SIG-M5 treated with dmso at 0.1 percent for 504 hours (cell line): ENCODE data around the gene RALA.
"Not testable (repeated sequence)": the region's sequence is repeated elsewhere in the genome, so short reads cannot be mapped to it uniquely, and the experiment has no call there.

Experiments
- DNase-seq: peaks from one replicate; lab custom pipeline; 2025; ENCODE audit not compliant: unreplicated experiment; lab: John Stamatoyannopoulos, UW

Gene RALA

GRCh38 chr7:39681887-39682441, 58.6 kb downstream of the RALA start:
- no peak for DNase-seq

GRCh38 chr7:39683216-39683845, 60.0 kb downstream of the RALA start:
- DNase-seq = no peak

GRCh38 chr7:39686261-39686924, 63.0 kb downstream of the RALA start:
- no peak for DNase-seq

- no peak for DNase-seq
Observed at GRCh38 chr7:39688611-39689480, 65.5 kb downstream of the RALA start.

GRCh38 chr7:39691821-39692220, 68.4 kb downstream of the RALA start:
- no peak for DNase-seq

- DNase-seq = not testable (repeated sequence)
Observed at GRCh38 chr7:39693086-39693485, 69.7 kb downstream of the RALA start.

- no peak for DNase-seq
Observed at GRCh38 chr7:39693812-39694211, 70.4 kb downstream of the RALA start.

GRCh38 chr7:39695852-39696586, 72.6 kb downstream of the RALA start:
- no peak for DNase-seq

GRCh38 chr7:39696631-39697030, 73.3 kb downstream of the RALA start:
- DNase-seq = no peak

- no peak for DNase-seq
Observed at GRCh38 chr7:39697483-39697882, 74.1 kb downstream of the RALA start.

- no peak for DNase-seq
Observed at GRCh38 chr7:39700165-39700564, 76.8 kb downstream of the RALA start.

GRCh38 chr7:39700932-39701331, 77.6 kb downstream of the RALA start:
- DNase-seq = peak; percentile 70

GRCh38 chr7:39702133-39702532, 78.8 kb downstream of the RALA start:
- DNase-seq = no peak

GRCh38 chr7:39703144-39703543, 79.8 kb downstream of the RALA start:
- DNase-seq = no peak

GRCh38 chr7:39709029-39709428, 85.7 kb downstream of the RALA start:
- DNase-seq = no peak

- DNase-seq = no peak
Observed at GRCh38 chr7:39709768-39710311, 86.5 kb downstream of the RALA start.

- no peak for DNase-seq
Observed at GRCh38 chr7:39712751-39713150, 89.4 kb downstream of the RALA start.

GRCh38 chr7:39714447-39715091, 91.2 kb downstream of the RALA start:
- DNase-seq = no peak

GRCh38 chr7:39720586-39720985, 97.2 kb downstream of the RALA start:
- DNase-seq = peak; percentile 73

- DNase-seq = no peak
Observed at GRCh38 chr7:39721345-39721744, 98.0 kb downstream of the RALA start.
